ENCODE data around the gene YARS2. TPM values are rescaled to one million over a fixed set of nuclear protein-coding genes. Genes with fewer than 3 reads are reported as not detected.

Gene YARS2
- total RNA-seq: 39.1 and 40.0 TPM in 2 replicates

DNA sequence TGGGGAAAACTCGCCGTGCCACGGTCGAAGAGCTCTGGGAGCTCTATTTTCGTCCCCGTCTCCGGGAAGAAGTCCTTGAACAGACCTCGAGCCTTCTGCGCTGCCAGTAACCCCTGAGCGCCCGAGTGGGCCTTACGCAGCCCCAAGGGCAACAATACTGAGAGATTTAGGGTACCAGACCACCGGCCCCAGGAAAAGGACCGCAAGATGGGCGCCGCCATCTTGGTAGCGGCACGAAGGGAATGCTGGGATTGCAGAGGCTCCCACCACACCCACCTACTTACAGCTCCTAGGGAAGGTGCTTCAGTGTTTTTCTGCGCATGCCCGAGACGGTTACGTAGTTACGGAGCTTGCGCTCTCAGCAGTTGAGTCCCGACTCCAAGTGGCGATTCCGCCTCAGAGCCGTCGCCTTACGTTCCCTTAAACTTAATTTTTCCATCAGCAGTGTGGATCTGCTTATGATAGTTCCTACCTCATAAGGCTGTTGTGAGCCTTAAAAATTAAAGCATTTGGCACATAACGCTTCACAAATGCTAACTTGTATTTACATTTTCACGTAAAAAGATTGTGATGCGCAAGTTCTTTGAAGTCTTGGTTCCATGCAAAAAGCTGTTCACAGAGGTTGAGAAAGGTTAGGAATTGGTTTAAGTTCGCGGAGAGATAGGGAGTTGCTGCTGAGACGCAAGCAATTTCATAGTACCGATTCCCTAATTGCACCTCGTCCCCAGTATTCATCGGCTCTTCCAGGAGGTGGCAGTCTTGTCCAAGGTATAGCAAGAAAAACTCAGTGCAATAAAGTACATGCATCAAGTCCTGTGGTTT, at the start of gene YARS2:
Gene YARS2 (minus strand): TSS at position 244 of the 822 bp plus-strand sequence. CDS start 23 bp downstream, at position 221.

Other genes starting within 250 kb of the YARS2 start
- gene DNM1L, start 76.6 kb downstream of the YARS2 start, total RNA-seq: 76.6 and 89.6 TPM in 2 replicates
- 0.12 TPM in 1 of 2 replicates, not detected in the other for gene PKP2, start 140.9 kb upstream of the YARS2 start, total RNA-seq

All from uterine smooth muscle cell (primary cell).